BLaER1 (cell line): ENCODE data around the gene ZKSCAN5.
"Not testable (repeated sequence)": the region's sequence is repeated elsewhere in the genome, so short reads cannot be mapped to it uniquely, and the experiment has no call there.

Experiments used
- H3K27ac ChIP-seq: shearing (Covaris generic); formaldehyde crosslinking; 2 replicates; pipeline ENCODE4 v1.8.1; 2022
- H3K27me3 ChIP-seq: shearing (Covaris generic); formaldehyde crosslinking; 2 replicates; pipeline ENCODE4 v1.8.1; 2022
- H3K36me3 ChIP-seq: shearing (Covaris generic); formaldehyde crosslinking; 2 replicates; pipeline ENCODE4 v1.8.1; 2022
- H3K4me1 ChIP-seq: shearing (Covaris generic); formaldehyde crosslinking; 2 replicates; pipeline ENCODE4 v1.8.1; 2022
- H3K4me2 ChIP-seq: shearing (Covaris generic); formaldehyde crosslinking; 2 replicates; pipeline ENCODE4 v1.8.1; 2022
- H3K4me3 ChIP-seq: shearing (Covaris generic); formaldehyde crosslinking; 2 replicates; pipeline ENCODE4 v1.8.1; 2022
- H3K9ac ChIP-seq: shearing (Covaris generic); formaldehyde crosslinking; 2 replicates; pipeline ENCODE4 v1.8.1; 2022
- H3K9me3 ChIP-seq: shearing (Covaris generic); formaldehyde crosslinking; 2 replicates; pipeline ENCODE4 v1.8.1; 2022
- H4K20me1 ChIP-seq: shearing (Covaris generic); formaldehyde crosslinking; 2 replicates; pipeline ENCODE4 v1.8.1; 2022
- Cebpa-rat ChIP-seq: shearing (Covaris generic); IDR thresholded peaks from 2 replicates; pipeline ENCODE4 v1.8.1; 2022

Gene ZKSCAN5

DNA sequence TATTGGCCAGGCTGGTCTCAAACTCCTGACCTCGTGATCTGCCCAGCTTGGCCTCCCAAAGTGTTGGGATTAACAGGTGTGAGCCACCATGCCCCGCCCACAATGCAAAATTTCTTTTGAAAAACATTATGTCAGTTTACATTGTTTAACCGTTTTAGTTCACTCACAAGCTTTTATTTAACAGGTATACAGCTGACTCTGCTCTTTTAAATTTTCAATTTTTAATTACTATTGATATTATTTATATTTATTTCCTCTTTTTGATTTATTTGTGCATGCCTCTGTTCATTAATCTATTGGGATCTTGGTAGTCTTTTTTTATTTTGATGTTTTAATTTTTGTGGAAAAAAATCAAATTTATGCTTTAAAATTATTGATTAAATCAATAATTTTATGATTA lies 16.9 kb downstream of the ZKSCAN5 start:
- Histone ChIP-seq H3K4me1 (no peaks in the 10 kb centered on the region), H3K36me3 (peaks cover 84% of the 10 kb centered on the region)

DNA sequence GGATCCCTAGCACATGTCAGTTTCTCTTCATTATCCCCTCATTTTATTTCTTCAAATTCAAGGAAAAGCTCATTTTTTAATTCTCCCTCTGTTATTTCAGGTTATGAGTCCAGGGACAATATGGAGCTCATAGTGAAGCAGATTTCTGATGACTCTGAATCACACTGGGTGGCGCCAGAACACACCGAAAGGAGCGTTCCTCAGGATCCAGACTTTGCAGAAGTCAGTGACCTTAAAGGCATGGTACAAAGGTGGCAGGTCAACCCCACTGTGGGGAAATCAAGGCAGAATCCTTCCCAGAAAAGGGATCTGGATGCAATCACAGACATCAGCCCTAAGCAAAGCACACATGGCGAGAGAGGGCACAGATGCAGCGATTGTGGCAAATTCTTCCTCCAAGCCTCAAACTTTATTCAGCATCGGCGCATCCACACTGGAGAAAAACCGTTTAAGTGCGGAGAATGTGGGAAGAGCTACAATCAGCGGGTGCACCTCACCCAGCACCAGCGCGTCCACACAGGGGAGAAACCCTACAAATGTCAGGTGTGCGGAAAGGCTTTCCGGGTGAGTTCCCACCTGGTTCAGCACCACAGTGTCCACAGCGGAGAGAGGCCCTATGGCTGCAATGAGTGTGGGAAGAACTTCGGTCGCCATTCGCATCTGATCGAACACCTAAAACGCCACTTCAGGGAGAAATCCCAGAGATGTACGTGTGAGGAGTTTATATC lies 21.4 kb downstream of the ZKSCAN5 start:
- Histone ChIP-seq H3K9me3 (peaks cover 36% of the 10 kb centered on the region), H3K27me3 (no peaks in the 10 kb centered on the region), H3K27ac (no peak overlapping the region), H4K20me1 (no peaks in the 10 kb centered on the region), H3K4me2 (no peak overlapping the region), H3K36me3 (peaks cover 90% of the 10 kb centered on the region), H3K4me1 (no peaks in the 10 kb centered on the region), H3K4me3 (no peak overlapping the region), H3K9ac (no peak overlapping the region)
- no peak for TF ChIP-seq Cebpa-rat

More for the DNA sequence above, 16.9 kb downstream of the ZKSCAN5 start:
- Histone ChIP-seq H3K9ac (no peak overlapping the region), H3K9me3 (no peaks in the 10 kb centered on the region), H4K20me1 (no peaks in the 10 kb centered on the region), H3K4me2 (no peak overlapping the region), H3K27me3 (no peaks in the 10 kb centered on the region), H3K27ac (no peak overlapping the region), H3K4me3 (no peak overlapping the region)
- no peak for TF ChIP-seq Cebpa-rat

DNA sequence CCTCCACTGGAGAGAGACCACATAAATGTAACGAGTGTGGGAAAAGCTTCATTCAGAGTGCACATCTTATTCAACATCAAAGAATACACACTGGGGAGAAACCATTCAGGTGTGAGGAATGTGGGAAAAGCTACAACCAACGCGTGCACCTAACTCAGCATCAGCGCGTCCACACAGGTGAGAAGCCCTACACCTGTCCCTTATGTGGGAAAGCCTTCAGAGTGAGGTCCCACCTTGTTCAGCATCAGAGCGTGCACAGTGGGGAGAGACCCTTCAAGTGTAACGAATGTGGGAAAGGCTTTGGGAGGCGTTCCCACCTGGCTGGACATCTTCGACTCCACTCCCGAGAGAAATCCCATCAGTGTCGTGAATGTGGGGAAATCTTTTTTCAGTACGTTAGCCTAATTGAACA lies 26.9 kb downstream of the ZKSCAN5 start:
- no peak overlapping the region for H3K9ac ChIP-seq
- peaks cover 91% of the 10 kb centered on the region for H3K9me3 ChIP-seq
- H3K27me3 ChIP-seq, result no peaks in the 10 kb centered on the region; the same call in 1 of the 2 replicates
- peak overlapping the region; percentile 52 for H3K4me3 ChIP-seq
- H3K4me2 ChIP-seq, result no peak overlapping the region
- H3K27ac ChIP-seq, result no peak overlapping the region
- peaks cover 90% of the 10 kb centered on the region for H3K36me3 ChIP-seq
- H3K4me1 ChIP-seq, result no peaks in the 10 kb centered on the region
- TF ChIP-seq Cebpa-rat, result no peak
- H4K20me1 ChIP-seq, result no peaks in the 10 kb centered on the region

DNA sequence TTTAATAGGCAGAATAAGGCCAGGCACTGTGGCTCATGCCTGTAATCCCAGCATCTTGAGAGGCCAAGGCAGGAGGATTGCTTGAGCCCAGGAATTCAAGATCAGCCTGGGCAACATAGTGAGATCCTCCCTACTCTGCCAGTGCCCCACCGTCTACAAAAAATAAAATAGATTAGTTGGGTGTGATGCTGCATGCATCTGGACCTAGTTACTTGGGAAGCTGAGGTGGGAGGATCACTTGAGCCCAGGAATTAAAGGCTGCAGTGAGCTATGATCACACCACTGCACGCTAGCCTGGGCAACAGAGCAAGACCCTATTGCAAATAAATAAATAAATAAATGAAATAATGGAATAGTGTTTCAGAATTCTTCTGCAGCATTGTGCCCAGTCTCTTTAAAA lies 31.2 kb downstream of the ZKSCAN5 start:
- Histone ChIP-seq H3K36me3 (peaks cover 51% of the 10 kb centered on the region), H3K9ac (no peak overlapping the region), H3K27ac (no peak overlapping the region), H3K27me3 (no peaks in the 10 kb centered on the region; the same call in 1 of the 2 replicates), H3K4me2 (no peak overlapping the region), H3K9me3 (peaks cover 99% of the 10 kb centered on the region), H4K20me1 (no peaks in the 10 kb centered on the region), H3K4me3 (no peak overlapping the region), H3K4me1 (no peaks in the 10 kb centered on the region)
- TF ChIP-seq Cebpa-rat, result no peak

DNA sequence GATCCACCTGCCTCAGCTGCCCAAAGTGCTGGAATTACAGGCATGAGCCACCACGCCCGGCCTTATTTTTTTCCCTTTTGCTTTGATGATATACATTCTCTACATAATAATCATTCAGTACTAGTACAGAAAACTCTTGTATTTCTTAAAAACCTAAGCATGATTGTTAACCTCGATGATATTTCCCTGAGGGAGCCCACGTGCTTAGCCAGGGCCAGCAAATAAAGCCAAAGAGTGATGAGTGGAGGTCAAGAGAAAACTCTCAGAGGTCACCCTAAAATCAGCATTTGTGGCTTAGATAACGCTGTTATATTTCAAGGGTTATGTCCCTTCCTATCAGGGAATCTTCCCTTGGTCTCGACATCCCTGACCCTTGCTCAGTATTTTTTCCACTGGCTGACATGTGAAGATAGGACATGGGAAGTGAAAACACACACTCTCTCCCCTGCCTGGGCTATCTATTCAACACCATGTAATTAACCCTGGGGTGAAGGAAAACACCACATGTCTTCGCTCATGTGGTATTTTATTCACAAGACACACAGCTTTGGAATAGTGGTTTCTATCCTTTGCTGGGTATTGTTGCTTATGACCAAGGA lies 34.9 kb downstream of the ZKSCAN5 start:
- H3K27ac ChIP-seq, result no peak overlapping the region
- H4K20me1 ChIP-seq, result no peaks in the 10 kb centered on the region
- no peak overlapping the region for H3K4me2 ChIP-seq
- peaks cover 99% of the 10 kb centered on the region for H3K9me3 ChIP-seq
- H3K4me1 ChIP-seq, result no peaks in the 10 kb centered on the region
- H3K27me3 ChIP-seq, result no peaks in the 10 kb centered on the region
- no peak overlapping the region for H3K4me3 ChIP-seq
- H3K36me3 ChIP-seq, result peaks cover 51% of the 10 kb centered on the region
- H3K9ac ChIP-seq, result no peak overlapping the region
- no peak for TF ChIP-seq Cebpa-rat

DNA sequence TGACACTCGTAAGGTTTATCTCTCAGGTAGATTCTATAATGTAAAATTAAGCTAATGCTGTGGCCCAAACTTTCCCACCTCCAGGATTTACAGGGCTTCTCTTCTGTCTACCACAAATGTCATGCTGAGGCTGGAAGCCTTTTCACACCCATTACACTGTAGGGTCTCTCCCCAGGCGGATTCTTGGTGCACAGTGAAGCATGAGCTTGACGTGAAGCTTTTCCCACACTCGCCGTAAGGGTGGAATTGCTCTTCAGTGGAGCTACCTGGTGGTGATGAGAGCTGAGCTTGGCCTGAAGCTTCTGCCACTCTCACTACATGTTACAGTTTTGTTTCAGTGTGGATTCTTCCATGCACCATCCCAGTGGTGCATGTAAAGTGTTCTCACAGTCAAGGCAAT lies 36.1 kb downstream of the ZKSCAN5 start:
- H3K9ac ChIP-seq, result no peak overlapping the region
- H3K4me2 ChIP-seq, result no peak overlapping the region
- TF ChIP-seq Cebpa-rat, result no peak
- H3K4me1 ChIP-seq, result no peaks in the 10 kb centered on the region
- H3K27me3 ChIP-seq, result no peaks in the 10 kb centered on the region
- peaks cover 52% of the 10 kb centered on the region for H3K36me3 ChIP-seq
- H3K4me3 ChIP-seq, result no peak overlapping the region
- no peaks in the 10 kb centered on the region for H4K20me1 ChIP-seq
- no peak overlapping the region for H3K27ac ChIP-seq
- H3K9me3 ChIP-seq, result peaks cover 99% of the 10 kb centered on the region

DNA sequence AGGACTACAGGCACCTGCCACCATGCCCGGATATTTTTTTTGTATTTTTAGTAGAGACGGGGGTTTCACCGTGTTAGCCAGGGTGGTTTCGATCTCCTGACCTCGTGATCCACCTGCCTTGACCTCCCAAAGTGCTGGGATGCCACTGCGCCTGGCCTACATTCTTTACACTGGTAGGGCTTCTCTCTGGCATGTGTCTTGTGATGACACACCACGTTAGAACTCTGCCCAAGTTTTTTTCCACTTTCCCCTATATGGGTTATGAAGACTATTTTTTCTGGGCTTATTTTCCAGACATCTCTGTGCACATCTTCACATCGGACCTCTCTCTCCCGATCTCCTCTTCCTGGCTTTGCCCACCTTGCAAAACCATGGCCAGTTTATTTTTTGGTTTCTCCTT lies 36.8 kb downstream of the ZKSCAN5 start:
- Histone ChIP-seq H3K9me3 (peaks cover 96% of the 10 kb centered on the region), H3K9ac (no peak overlapping the region), H3K27me3 (no peaks in the 10 kb centered on the region), H3K36me3 (peaks cover 57% of the 10 kb centered on the region), H3K4me1 (no peaks in the 10 kb centered on the region), H4K20me1 (no peaks in the 10 kb centered on the region), H3K27ac (no peak overlapping the region), H3K4me2 (no peak overlapping the region), H3K4me3 (no peak overlapping the region)
- TF ChIP-seq Cebpa-rat, result no peak

DNA sequence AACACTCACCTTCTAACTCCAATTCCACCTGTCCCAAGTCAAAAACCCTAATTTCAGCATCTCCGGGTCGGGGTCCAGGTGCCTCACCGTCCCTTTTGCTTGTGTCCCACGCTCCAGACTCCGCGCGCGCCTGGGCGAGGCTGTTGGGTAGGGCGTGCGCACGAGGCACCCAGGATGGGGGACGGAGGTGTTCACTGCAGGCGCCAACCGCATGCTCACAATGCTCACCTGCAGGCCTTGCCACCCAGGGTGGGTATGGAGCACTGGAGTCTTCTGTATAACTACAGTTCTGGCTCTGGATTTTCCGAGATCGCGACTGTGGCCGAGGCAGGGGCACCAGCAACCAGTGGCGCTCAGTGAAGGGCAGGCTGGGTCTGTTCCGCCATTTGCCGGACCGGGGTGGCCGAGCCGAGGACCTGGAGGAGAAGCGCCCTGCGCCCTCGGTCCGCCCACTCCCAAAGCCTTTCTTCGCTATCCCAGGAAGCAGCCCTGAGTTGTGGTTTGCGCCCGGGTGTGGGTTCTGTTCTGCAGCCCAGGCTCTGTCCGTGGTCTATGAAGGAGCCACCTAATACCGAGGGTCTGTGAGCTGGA lies 38.7 kb downstream of the ZKSCAN5 start:
- Histone ChIP-seq H3K9me3 (peaks cover 78% of the 10 kb centered on the region), H3K27me3 (no peaks in the 10 kb centered on the region), H3K4me2 (no peak overlapping the region), H3K9ac (no peak overlapping the region), H3K4me3 (0 out of 2 replicates have a peak overlapping the region, but pooled peaks have one; percentile 14), H4K20me1 (no peaks in the 10 kb centered on the region), H3K27ac (no peak overlapping the region), H3K4me1 (no peaks in the 10 kb centered on the region), H3K36me3 (peaks cover 77% of the 10 kb centered on the region)
- no peak for TF ChIP-seq Cebpa-rat

DNA sequence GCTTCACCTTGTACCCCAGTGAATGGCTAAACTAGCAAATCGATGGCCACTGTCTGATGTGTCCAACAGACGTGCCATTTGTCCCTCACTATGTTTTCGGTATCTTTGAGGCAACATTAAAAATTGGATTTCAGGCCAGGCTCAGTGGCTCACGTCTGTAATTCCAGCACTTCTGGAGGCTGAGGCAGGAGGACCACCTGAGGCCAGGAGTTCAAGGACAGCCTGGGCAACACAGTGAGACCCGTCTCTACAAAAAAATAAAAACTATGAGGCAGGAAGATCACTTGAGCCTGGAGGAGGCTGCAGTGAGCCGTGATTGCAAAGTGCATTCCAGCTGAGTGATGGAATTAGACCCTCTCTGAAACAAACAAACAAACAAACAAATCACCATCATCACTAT lies 39.5 kb downstream of the ZKSCAN5 start:
- Histone ChIP-seq H3K27ac (no peak overlapping the region), H4K20me1 (no peaks in the 10 kb centered on the region), H3K4me1 (no peaks in the 10 kb centered on the region), H3K36me3 (peaks cover 80% of the 10 kb centered on the region), H3K4me3 (no peak overlapping the region), H3K9me3 (peaks cover 70% of the 10 kb centered on the region), H3K9ac (no peak overlapping the region), H3K27me3 (no peaks in the 10 kb centered on the region), H3K4me2 (no peak overlapping the region)
- no peak for TF ChIP-seq Cebpa-rat

DNA sequence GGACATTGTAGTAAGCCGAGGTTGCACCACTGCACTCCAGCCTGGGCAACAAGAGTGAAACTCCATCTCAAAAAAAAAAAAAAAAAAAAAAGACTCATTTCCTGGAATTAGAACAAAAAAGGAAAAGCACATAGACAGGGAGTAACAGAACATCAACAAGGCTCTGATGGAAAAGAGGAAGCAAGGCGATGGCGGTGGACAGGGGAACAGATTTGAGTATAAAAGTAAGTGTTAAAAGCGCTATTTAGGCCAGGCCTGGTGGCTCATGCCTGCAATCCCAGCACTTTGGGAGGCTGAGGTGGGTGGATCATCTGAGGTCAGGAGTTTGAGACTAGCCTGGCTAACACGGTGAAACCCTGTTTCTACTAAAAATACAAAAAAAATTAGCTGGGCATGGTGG lies 40.8 kb downstream of the ZKSCAN5 start:
- H3K27ac ChIP-seq, H3K4me2 ChIP-seq, H4K20me1 ChIP-seq, H3K4me1 ChIP-seq, H3K9ac ChIP-seq, H3K27me3 ChIP-seq, H3K4me3 ChIP-seq: not testable (repeated sequence)
- peaks cover 60% of the 10 kb centered on the region for H3K9me3 ChIP-seq
- H3K36me3 ChIP-seq, result peaks cover 83% of the 10 kb centered on the region

DNA sequence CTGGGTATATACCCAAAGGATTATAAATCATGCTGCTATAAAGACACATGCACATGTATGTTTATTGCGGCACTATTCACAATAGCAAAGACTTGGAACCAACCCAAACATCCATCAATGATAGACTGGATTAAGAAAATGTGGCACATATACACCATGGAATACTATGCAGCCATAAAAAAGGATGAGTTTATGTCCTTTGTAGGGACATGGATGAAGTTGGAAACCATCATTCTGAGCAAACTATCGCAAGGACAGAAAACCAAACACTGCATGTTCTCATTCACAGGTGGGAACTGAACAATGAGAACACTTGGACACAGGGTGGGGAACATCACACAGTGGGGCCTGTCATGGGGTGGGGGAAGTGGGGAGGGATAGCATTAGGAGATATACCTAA lies 45.1 kb downstream of the ZKSCAN5 start:
- not testable (repeated sequence) for H3K27me3 ChIP-seq, H4K20me1 ChIP-seq, H3K27ac ChIP-seq, H3K4me2 ChIP-seq, H3K9ac ChIP-seq, H3K4me3 ChIP-seq
- Histone ChIP-seq H3K4me1 (peaks cover 16% of the 10 kb centered on the region), H3K9me3 (peaks cover 18% of the 10 kb centered on the region), H3K36me3 (peaks cover 60% of the 10 kb centered on the region)
